ENCODE results near the gene PDZD11.
"Not testable (repeated sequence)": the region's sequence is repeated elsewhere in the genome, so short reads cannot be mapped to it uniquely, and the experiment has no call there.

PDZD11 gene

DNA sequence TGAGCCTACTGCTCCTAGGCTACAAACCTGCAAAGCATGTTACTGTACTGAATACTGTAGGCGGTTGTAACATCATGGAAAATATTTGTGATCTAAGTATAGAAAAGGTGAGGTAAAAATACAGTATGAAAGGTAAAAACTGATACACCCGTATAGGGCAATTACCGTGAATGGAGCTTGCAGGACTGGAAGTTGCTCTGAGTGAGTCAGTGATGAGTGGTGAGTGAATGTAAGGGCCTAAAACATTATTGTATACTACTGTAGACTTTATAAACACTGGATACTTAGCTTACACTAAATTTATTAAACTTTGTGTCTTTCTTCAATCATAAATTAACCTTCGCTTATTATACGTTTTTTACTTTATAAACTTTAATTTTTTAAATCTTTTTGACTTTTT is 3.9 kb upstream of the PDZD11 start:
- no peak overlapping the region for H3K9ac ChIP-seq
- peaks cover 22% of the 10 kb centered on the region; the same call in 1 of the 2 replicates for H3K36me3 ChIP-seq
- H3K27me3 ChIP-seq = peaks cover 65% of the 10 kb centered on the region
- H3K4me3 ChIP-seq = no peak overlapping the region
- TF ChIP-seq Cebpa-rat (IDR thresholded peaks at IDR 0.05) = no peak
- no peaks in the 10 kb centered on the region for H3K9me3 ChIP-seq
- peaks cover 28% of the 10 kb centered on the region for H3K4me1 ChIP-seq
- no peak overlapping the region for H3K27ac ChIP-seq
- peaks cover 9% of the 10 kb centered on the region; the same call in 1 of the 2 replicates for H4K20me1 ChIP-seq
- no peak overlapping the region for H3K4me2 ChIP-seq

GRCh38 chrX:70292788-70293187 is 3.1 kb upstream of the PDZD11 start:
- Histone ChIP-seq H3K36me3 (peaks cover 18% of the 10 kb centered on the region; the same call in 1 of the 2 replicates), H4K20me1 (peaks cover 2% of the 10 kb centered on the region; the same call in 1 of the 2 replicates), H3K4me3 (no peak overlapping the region), H3K9ac (no peak overlapping the region), H3K4me1 (peaks cover 28% of the 10 kb centered on the region), H3K4me2 (peak overlapping the region; percentile 13; the same call in 1 of the 2 replicates), H3K27me3 (peaks cover 64% of the 10 kb centered on the region), H3K9me3 (no peaks in the 10 kb centered on the region), H3K27ac (no peak overlapping the region)
- no peak for TF ChIP-seq Cebpa-rat (IDR thresholded peaks at IDR 0.05)

- Histone ChIP-seq H3K4me2 (peak overlapping the region; percentile 72), H3K9ac (peak overlapping the region; percentile 69), H3K4me1 (peaks cover 28% of the 10 kb centered on the region), H3K9me3 (no peaks in the 10 kb centered on the region), H3K36me3 (peaks cover 27% of the 10 kb centered on the region), H3K27me3 (peaks cover 87% of the 10 kb centered on the region), H3K4me3 (peak overlapping the region; percentile 76), H4K20me1 (no peaks in the 10 kb centered on the region), H3K27ac (peak overlapping the region; percentile 73; the same call in 1 of the 2 replicates)
- TF ChIP-seq Cebpa-rat (IDR thresholded peaks at IDR 0.05) = no peak
These were observed 447 bp downstream of the PDZD11 start for GRCh38 chrX:70289168-70289792.

- Histone ChIP-seq H3K27me3 (peaks cover 88% of the 10 kb centered on the region), H3K4me1 (no peaks in the 10 kb centered on the region), H3K9ac (no peak within 1 kb of the TSS), H3K36me3 (peaks cover 14% of the 10 kb centered on the region), H3K4me3 (no peak within 1 kb of the TSS), H3K27ac (no peak within 1 kb of the TSS), H3K9me3 (peaks cover 6% of the 10 kb centered on the region; the same call in 1 of the 2 replicates), H3K4me2 (no peak within 1 kb of the TSS), H4K20me1 (no peaks in the 10 kb centered on the region)
- TF ChIP-seq Cebpa-rat (IDR thresholded peaks at IDR 0.05) = no peak
These were observed 7.8 kb downstream of the PDZD11 start, which contains the start of gene RAB41 for GRCh38 chrX:70281951-70282350. Gene RAB41, plus strand, starts transcription at chrX:70282172. Its CDS starts 46 bp downstream, at chrX:70282218.

DNA sequence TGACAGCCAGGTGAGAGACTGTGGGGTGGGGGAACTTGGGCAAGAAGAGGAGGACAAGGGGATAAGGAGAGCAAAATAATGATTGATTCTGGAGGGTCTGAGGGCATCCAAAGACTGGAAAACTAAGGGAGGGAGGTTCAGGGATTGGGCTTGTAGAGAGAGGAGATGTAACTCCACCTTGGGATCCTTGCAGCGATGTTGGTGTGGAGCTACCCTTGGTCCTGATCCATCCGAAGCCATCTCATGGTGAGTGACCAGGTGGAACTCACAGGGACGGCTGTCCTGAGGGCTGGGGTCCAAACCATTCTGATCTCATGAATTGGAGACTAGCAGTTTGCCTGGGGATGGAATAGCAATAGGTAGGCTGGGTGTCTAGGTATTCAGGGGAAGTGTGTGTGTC is 9.2 kb downstream of the PDZD11 start:
- Histone ChIP-seq H4K20me1 (no peaks in the 10 kb centered on the region), H3K36me3 (peaks cover under 1% of the 10 kb centered on the region; the same call in 1 of the 2 replicates), H3K27ac (no peak overlapping the region), H3K9ac (no peak overlapping the region), H3K27me3 (peaks cover 87% of the 10 kb centered on the region), H3K4me1 (no peaks in the 10 kb centered on the region), H3K4me3 (no peak overlapping the region), H3K4me2 (no peak overlapping the region), H3K9me3 (peaks cover 6% of the 10 kb centered on the region; the same call in 1 of the 2 replicates)
- no peak for TF ChIP-seq Cebpa-rat (IDR thresholded peaks at IDR 0.05)

DNA sequence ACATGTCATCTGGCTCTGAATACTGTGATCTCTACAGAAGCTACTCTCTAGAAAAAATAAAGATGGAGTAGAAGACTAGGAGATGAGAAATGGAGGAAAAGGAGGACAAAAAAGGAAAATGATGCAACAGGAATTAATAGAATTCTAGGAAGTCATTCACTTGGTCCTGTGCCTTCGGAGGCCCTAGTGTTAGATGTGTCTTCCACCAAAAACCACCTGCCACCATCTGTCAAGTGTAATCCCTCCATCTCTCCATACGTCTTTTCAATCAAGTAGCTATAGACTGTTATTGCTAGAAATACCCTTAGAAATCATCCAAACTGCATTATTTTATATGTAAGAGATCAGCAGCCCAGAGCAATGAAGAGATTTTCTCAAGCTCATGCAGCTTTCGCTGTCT is 10.6 kb downstream of the PDZD11 start:
- H3K4me3 ChIP-seq = no peak overlapping the region
- no peak overlapping the region for H3K27ac ChIP-seq
- no peak overlapping the region for H3K9ac ChIP-seq
- no peak overlapping the region for H3K4me2 ChIP-seq
- H3K36me3 ChIP-seq = no peaks in the 10 kb centered on the region; the same call in 1 of the 2 replicates
- no peaks in the 10 kb centered on the region for H4K20me1 ChIP-seq
- no peak for TF ChIP-seq Cebpa-rat (IDR thresholded peaks at IDR 0.05)
- no peaks in the 10 kb centered on the region for H3K4me1 ChIP-seq
- H3K27me3 ChIP-seq = peaks cover 77% of the 10 kb centered on the region
- peaks cover 6% of the 10 kb centered on the region; the same call in 1 of the 2 replicates for H3K9me3 ChIP-seq

- H3K27me3 ChIP-seq = peaks cover 76% of the 10 kb centered on the region
- not testable (repeated sequence) for H3K9ac ChIP-seq, H3K9me3 ChIP-seq, H3K4me3 ChIP-seq, H3K36me3 ChIP-seq, H3K27ac ChIP-seq, H3K4me2 ChIP-seq, H4K20me1 ChIP-seq, H3K4me1 ChIP-seq
These were observed 15.7 kb downstream of the PDZD11 start for GRCh38 chrX:70274029-70274428.

DNA sequence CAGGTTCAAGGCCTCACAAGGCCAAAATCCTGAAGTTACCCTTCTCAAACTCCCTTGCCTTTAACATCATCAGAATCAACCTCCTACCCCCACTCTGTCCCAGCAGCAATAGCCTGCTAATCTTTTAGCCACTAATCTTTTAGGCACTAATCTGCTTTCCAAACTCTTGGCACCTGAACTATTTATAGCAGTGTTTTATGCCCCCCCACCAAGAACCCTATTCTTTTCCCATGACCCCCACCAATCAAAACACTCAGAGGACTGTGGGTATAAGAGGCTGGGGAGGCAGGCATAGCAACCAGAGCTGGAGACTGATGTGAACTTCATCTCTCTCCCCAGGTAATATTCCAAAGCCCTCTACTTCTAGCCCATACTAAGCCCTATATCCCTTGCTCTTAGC is 21.7 kb downstream of the PDZD11 start, which contains the start of gene ARR3:
Gene ARR3, plus strand, starts transcription at position 301 of the 400 bp plus-strand sequence. CDS start 1,052 bp downstream, outside the sequence.
- Histone ChIP-seq H3K9ac (no peak within 1 kb of the TSS), H3K4me2 (no peak within 1 kb of the TSS), H3K9me3 (no peaks in the 10 kb centered on the region), H3K36me3 (no peaks in the 10 kb centered on the region), H4K20me1 (no peaks in the 10 kb centered on the region), H3K4me1 (no peaks in the 10 kb centered on the region), H3K27ac (no peak within 1 kb of the TSS), H3K4me3 (no peak within 1 kb of the TSS), H3K27me3 (peaks cover 67% of the 10 kb centered on the region)
- no peak for TF ChIP-seq Cebpa-rat (IDR thresholded peaks at IDR 0.05)

DNA sequence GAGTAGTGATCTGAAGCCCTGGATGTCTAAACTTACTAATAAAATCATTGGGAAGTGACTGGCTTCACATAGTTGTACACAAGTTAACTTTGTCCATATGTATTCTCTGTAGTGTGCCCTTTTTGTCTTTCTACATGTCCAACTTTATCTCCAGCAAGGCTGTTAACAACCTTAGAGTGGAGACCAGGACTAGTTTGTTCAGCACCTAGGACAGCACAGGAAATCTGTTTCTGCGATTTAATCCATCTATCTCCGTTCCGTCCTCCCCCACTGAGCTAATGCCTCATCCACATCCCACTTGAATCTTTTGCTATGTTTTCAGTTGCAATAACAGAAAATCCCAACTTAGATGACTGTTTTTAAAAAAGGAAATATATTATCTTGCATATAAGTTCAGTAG is 24.9 kb downstream of the PDZD11 start:
- H4K20me1 ChIP-seq = no peaks in the 10 kb centered on the region; the same call in 1 of the 2 replicates
- H3K4me2 ChIP-seq = no peak overlapping the region
- H3K36me3 ChIP-seq = no peaks in the 10 kb centered on the region
- no peaks in the 10 kb centered on the region for H3K9me3 ChIP-seq
- no peak for TF ChIP-seq Cebpa-rat (IDR thresholded peaks at IDR 0.05)
- H3K4me1 ChIP-seq = no peaks in the 10 kb centered on the region
- no peak overlapping the region for H3K27ac ChIP-seq
- no peak overlapping the region for H3K9ac ChIP-seq
- H3K4me3 ChIP-seq = no peak overlapping the region
- H3K27me3 ChIP-seq = peaks cover 73% of the 10 kb centered on the region

DNA sequence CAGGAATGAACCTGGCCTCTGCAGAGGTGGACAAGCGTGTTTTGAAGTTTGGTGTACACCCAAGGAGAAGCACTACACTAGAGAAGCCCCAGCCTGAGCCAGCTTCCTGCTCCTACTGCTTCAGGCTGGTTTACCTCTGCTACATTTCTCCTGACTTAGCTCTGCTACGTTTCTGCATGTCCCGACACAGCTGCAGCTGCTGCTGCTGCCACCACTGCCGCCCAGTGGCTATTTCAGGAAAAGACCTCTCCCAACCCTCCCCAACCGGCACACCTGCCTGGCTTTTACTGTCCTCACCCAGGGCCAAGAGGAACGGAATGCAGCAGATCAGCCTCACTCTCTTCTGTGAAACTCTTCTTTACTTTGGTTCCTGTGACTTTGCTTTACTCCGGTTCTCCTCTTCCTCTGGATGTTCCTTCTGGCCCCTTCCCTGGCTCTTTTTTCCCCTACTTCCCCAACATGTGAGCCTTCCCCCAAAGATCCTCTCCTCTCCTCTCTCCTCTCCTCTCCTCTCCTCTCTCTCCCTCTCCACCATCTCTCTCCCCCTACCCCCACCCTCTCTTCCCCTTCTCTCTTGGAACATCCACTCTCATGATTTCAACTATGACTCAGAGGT is 26.7 kb downstream of the PDZD11 start:
- Histone ChIP-seq H3K27ac (no peak overlapping the region), H3K4me1 (no peaks in the 10 kb centered on the region), H4K20me1 (no peaks in the 10 kb centered on the region; the same call in 1 of the 2 replicates), H3K36me3 (no peaks in the 10 kb centered on the region), H3K9ac (no peak overlapping the region), H3K27me3 (peaks cover 72% of the 10 kb centered on the region), H3K4me3 (no peak overlapping the region), H3K4me2 (no peak overlapping the region), H3K9me3 (no peaks in the 10 kb centered on the region)
- TF ChIP-seq Cebpa-rat (IDR thresholded peaks at IDR 0.05) = no peak
